Fibroblast of skin of right quadriceps (primary cell): ENCODE data around the gene IGBP1.
A peak's percentile ranks its signal among the peaks of the same experiment; 100 is the strongest.
"Not testable (repeated sequence)": the region's sequence is repeated elsewhere in the genome, so short reads cannot be mapped to it uniquely, and the experiment has no call there.

Experiments
- DNase-seq: peaks from one replicate; pipeline ENCODE4 v3.0.0-alpha.2; 2013

IGBP1 gene

GRCh38 chrX:70168238-70169188 is 35.3 kb downstream of the IGBP1 start:
- peak; percentile 79 for DNase-seq

GRCh38 chrX:70169281-70169680 is 36.0 kb downstream of the IGBP1 start:
- no peak for DNase-seq

- DNase-seq = peak; percentile 1
Observed at GRCh38 chrX:70171624-70172023, 38.4 kb downstream of the IGBP1 start.

- peak; percentile 39 for DNase-seq
Observed at GRCh38 chrX:70172221-70172620, 39.0 kb downstream of the IGBP1 start.

- DNase-seq = no peak
Observed at GRCh38 chrX:70172964-70173363, 39.7 kb downstream of the IGBP1 start.

- peak; percentile 3 for DNase-seq
Observed at GRCh38 chrX:70174754-70175153, 41.5 kb downstream of the IGBP1 start.

GRCh38 chrX:70175338-70175737 is 42.1 kb downstream of the IGBP1 start:
- DNase-seq = no peak

- peak; percentile 15 for DNase-seq
Observed at GRCh38 chrX:70176938-70177533, 43.8 kb downstream of the IGBP1 start, which contains the start of gene DGAT2L6. Gene DGAT2L6 (plus strand): TSS chrX:70177483. CDS start chrX:70177583, 100 bp downstream.

GRCh38 chrX:70183091-70183490 is 49.8 kb downstream of the IGBP1 start:
- DNase-seq = no peak

GRCh38 chrX:70190225-70190624 is 57.0 kb downstream of the IGBP1 start:
- DNase-seq = no peak

- peak; percentile 32 for DNase-seq
Observed at GRCh38 chrX:70196961-70197720, 63.9 kb downstream of the IGBP1 start.

- DNase-seq = no peak
Observed at GRCh38 chrX:70201732-70202131, 68.5 kb downstream of the IGBP1 start.

- DNase-seq = no peak
Observed at GRCh38 chrX:70208479-70208878, 75.2 kb downstream of the IGBP1 start.

- DNase-seq = not testable (repeated sequence)
Observed at GRCh38 chrX:70209570-70209969, 76.3 kb downstream of the IGBP1 start.
